ENCODE data around the gene ACADM.
"Not testable (repeated sequence)": the region's sequence is repeated elsewhere in the genome, so short reads cannot be mapped to it uniquely, and the experiment has no call there.

Gene ACADM

GRCh38 chr1:75724472-75725022, at the start of gene ACADM:
TSS of gene ACADM (plus strand) at chr1:75724709. CDS start at chr1:75724788, 79 bp downstream.
- DNase-seq (ENCODE audit: low read depth, low spot score), result peak; percentile 92

GRCh38 chr1:75677443-75677842, 47.1 kb upstream of the ACADM start:
- no peak for DNase-seq (ENCODE audit: low read depth, low spot score)

GRCh38 chr1:75677964-75678363, 46.5 kb upstream of the ACADM start:
- not testable (repeated sequence) for DNase-seq (ENCODE audit: low read depth, low spot score)

GRCh38 chr1:75690547-75690946, 34.0 kb upstream of the ACADM start:
- DNase-seq (ENCODE audit: low read depth, low spot score), result no peak

GRCh38 chr1:75693551-75693950, 31.0 kb upstream of the ACADM start:
- no peak for DNase-seq (ENCODE audit: low read depth, low spot score)

- DNase-seq (ENCODE audit: low read depth, low spot score), result no peak
These were observed 28.5 kb upstream of the ACADM start for GRCh38 chr1:75696000-75696399.

GRCh38 chr1:75707191-75707590, 17.3 kb upstream of the ACADM start:
- DNase-seq (ENCODE audit: low read depth, low spot score), result no peak

GRCh38 chr1:75708910-75709309, 15.6 kb upstream of the ACADM start:
- no peak for DNase-seq (ENCODE audit: low read depth, low spot score)

GRCh38 chr1:75710832-75711231, 13.7 kb upstream of the ACADM start:
- DNase-seq (ENCODE audit: low read depth, low spot score), result no peak

- DNase-seq (ENCODE audit: low read depth, low spot score), result no peak
These were observed 12.7 kb upstream of the ACADM start for GRCh38 chr1:75711846-75712245.

- DNase-seq (ENCODE audit: low read depth, low spot score), result peak; percentile 8
These were observed 12.2 kb upstream of the ACADM start for GRCh38 chr1:75712306-75712705.

GRCh38 chr1:75719810-75720209, 4.7 kb upstream of the ACADM start:
- DNase-seq (ENCODE audit: low read depth, low spot score), result no peak

GRCh38 chr1:75720325-75720724, 4.2 kb upstream of the ACADM start:
- no peak for DNase-seq (ENCODE audit: low read depth, low spot score)

- no peak for DNase-seq (ENCODE audit: low read depth, low spot score)
These were observed 3.7 kb upstream of the ACADM start for GRCh38 chr1:75720820-75721219.

- DNase-seq (ENCODE audit: low read depth, low spot score), result not testable (repeated sequence)
These were observed 2.3 kb upstream of the ACADM start for GRCh38 chr1:75722246-75722645.

- no peak for DNase-seq (ENCODE audit: low read depth, low spot score)
These were observed 1.5 kb upstream of the ACADM start for GRCh38 chr1:75722966-75723365.

GRCh38 chr1:75723989-75724471, 479 bp upstream of the ACADM start:
- DNase-seq (ENCODE audit: low read depth, low spot score), result peak; percentile 85

GRCh38 chr1:75725266-75725665, 757 bp downstream of the ACADM start:
- DNase-seq (ENCODE audit: low read depth, low spot score), result peak; percentile 12

- DNase-seq (ENCODE audit: low read depth, low spot score), result no peak
These were observed 1.4 kb downstream of the ACADM start for GRCh38 chr1:75725861-75726361.

GRCh38 chr1:75727571-75727970, 3.1 kb downstream of the ACADM start:
- DNase-seq (ENCODE audit: low read depth, low spot score), result no peak

- DNase-seq (ENCODE audit: low read depth, low spot score), result no peak
These were observed 5.9 kb downstream of the ACADM start for GRCh38 chr1:75730432-75730831.

- no peak for DNase-seq (ENCODE audit: low read depth, low spot score)
These were observed 7.4 kb downstream of the ACADM start for GRCh38 chr1:75731881-75732280.

GRCh38 chr1:75732703-75733102, 8.2 kb downstream of the ACADM start:
- no peak for DNase-seq (ENCODE audit: low read depth, low spot score)

GRCh38 chr1:75733661-75734060, 9.2 kb downstream of the ACADM start:
- DNase-seq (ENCODE audit: low read depth, low spot score), result no peak
